Measurements from ENCODE around the gene WNT7A. TPM values are rescaled to one million over a fixed set of nuclear protein-coding genes. Genes with fewer than 3 reads are reported as not detected.

WNT7A gene
- total RNA-seq, 1 experiment from 2014 or later: not detected

DNA sequence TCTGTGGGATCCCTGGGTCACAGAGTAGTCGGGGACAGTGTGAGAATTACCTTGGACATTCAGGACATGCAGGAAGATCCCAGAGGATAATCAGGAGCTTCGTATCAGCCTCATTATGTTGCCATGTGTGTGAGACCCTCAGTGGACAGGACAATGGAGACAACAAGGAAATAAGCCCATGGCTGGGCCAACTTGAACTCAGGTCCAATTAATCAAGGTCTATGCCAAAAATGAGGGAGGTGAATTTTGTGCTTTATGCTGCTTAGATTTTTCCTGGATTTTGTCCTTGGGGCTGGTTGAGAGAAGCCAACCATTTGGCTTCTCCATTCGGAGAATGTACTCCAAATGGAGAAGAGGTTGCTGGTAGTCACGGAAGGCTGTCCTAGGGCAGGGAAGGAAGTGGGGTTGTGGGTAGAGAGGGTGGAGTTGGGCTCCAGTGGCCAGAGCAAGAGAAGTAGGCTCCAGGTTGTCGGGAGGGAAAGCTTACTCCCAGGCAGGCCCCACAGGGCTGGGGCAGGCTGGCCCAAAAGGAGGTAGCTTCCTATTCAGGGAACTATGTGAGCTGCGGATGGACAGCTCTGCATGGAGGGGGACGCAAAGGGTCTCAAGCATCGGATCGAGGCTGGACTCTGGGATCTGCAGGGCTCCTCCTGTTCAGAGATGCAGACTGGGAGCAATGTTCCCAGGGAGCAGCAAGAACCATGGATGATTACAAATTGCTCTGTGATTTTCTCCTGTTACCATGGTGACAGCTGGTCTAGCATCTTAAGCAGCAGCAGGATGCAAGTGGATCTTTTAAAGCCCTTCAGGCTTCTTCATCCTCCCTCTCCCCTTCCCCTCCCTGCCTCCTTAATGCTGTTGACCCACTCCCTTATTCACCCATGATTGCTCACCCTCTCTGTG is 91.1 kb downstream of the WNT7A start:
- H3K79me1 ChIP-seq (ENCODE audit: insufficient read depth, low read depth, low read length, poor library complexity, severe bottlenecking): no peaks in the 10 kb centered on the region
- H2BK5ac ChIP-seq (ENCODE audit: insufficient read length, low read length): no peak overlapping the region
- no peak overlapping the region for H3K9ac ChIP-seq (ENCODE audit: extremely low read depth, insufficient read length, low read length)
- no CpG with 5 or more reads among the region's 9 CpGs for WGBS (ENCODE audit: extremely low coverage, insufficient read length, low lambda C conversion rate)
- no peaks in the 10 kb centered on the region for H4K20me1 ChIP-seq (ENCODE audit: control insufficient read depth, insufficient read depth, insufficient read length)
- H3K9me3 ChIP-seq (ENCODE audit: control insufficient read depth, low read depth, low read length): no peaks in the 10 kb centered on the region
- no peak overlapping the region for H2AFZ ChIP-seq (ENCODE audit: low read length)
- H3K79me2 ChIP-seq (ENCODE audit: insufficient read depth, low read length): no peaks in the 10 kb centered on the region
- H4K8ac ChIP-seq (replicated peaks; ENCODE audit: insufficient read length, low read depth, low read length): no peak overlapping the region
- no peak overlapping the region for H3K18ac ChIP-seq (ENCODE audit: insufficient read length, low read depth, low read length)
- H3K27ac Mint-ChIP-seq: no peak overlapping the region
- TF ChIP-seq, protein P1, sequence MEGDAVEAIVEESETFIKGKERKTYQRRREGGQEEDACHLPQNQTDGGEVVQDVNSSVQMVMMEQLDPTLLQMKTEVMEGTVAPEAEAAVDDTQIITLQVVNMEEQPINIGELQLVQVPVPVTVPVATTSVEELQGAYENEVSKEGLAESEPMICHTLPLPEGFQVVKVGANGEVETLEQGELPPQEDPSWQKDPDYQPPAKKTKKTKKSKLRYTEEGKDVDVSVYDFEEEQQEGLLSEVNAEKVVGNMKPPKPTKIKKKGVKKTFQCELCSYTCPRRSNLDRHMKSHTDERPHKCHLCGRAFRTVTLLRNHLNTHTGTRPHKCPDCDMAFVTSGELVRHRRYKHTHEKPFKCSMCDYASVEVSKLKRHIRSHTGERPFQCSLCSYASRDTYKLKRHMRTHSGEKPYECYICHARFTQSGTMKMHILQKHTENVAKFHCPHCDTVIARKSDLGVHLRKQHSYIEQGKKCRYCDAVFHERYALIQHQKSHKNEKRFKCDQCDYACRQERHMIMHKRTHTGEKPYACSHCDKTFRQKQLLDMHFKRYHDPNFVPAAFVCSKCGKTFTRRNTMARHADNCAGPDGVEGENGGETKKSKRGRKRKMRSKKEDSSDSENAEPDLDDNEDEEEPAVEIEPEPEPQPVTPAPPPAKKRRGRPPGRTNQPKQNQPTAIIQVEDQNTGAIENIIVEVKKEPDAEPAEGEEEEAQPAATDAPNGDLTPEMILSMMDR (conservative IDR thresholded peaks at IDR 0.05): no peak
- H3K27ac ChIP-seq (ENCODE audit: insufficient read length, low read depth, low read length): no peak overlapping the region
- H2BK120ac ChIP-seq (ENCODE audit: low read depth, low read length, poor library complexity, severe bottlenecking): no peak overlapping the region
- H4K91ac ChIP-seq (ENCODE audit: insufficient read length, low read depth, low read length): no peak overlapping the region
- H3K36me3 Mint-ChIP-seq (ENCODE audit: insufficient read depth in 1 of 3, low read depth in 3 of 3): no peaks in the 10 kb centered on the region
- no peaks in the 10 kb centered on the region; a peak in 1 of 5 replicates for H3K9me3 Mint-ChIP-seq
- no peaks in the 10 kb centered on the region for H3K23me2 ChIP-seq (ENCODE audit: insufficient read length, low read depth, low read length, poor library complexity, severe bottlenecking)
- no peak overlapping the region for H2BK15ac ChIP-seq (ENCODE audit: low read depth, low read length)
- no peak for DNase-seq
- no peak overlapping the region for H2BK20ac ChIP-seq (ENCODE audit: low read depth, low read length, poor library complexity, severe bottlenecking)
- peaks cover 30 to 51% of the 10 kb centered on the region in 2 experiments for H3K4me1 Mint-ChIP-seq
- no peak overlapping the region for H3K4me3 Mint-ChIP-seq
- H3T11ph ChIP-seq (ENCODE audit: low read length): no peak overlapping the region
- H4K5ac ChIP-seq (ENCODE audit: insufficient read length, low read depth, low read length): no peak overlapping the region
- H3K4me1 ChIP-seq (ENCODE audit: insufficient read depth, low read length): peaks cover 2% of the 10 kb centered on the region; the same call in 1 of the 2 replicates
- no peak overlapping the region for H3K56ac ChIP-seq (ENCODE audit: insufficient read length, low read depth, low read length)
- H3K4me2 ChIP-seq (ENCODE audit: insufficient read depth, insufficient read length, low read length): no peak overlapping the region
- H3K14ac ChIP-seq (ENCODE audit: insufficient read depth, low read length): no peak overlapping the region
- H3K27me3 Mint-ChIP-seq (ENCODE audit: low read depth): peaks cover 21% of the 10 kb centered on the region
- H2BK12ac ChIP-seq (ENCODE audit: insufficient read length, low read depth, low read length): no peak overlapping the region
- H3K4ac ChIP-seq (ENCODE audit: low read depth, low read length): no peak overlapping the region
- H3K23ac ChIP-seq (ENCODE audit: insufficient read length, low read depth, low read length): no peak overlapping the region
- no peak overlapping the region for H2AK5ac ChIP-seq (ENCODE audit: insufficient read length, low read length)
- no peaks in the 10 kb centered on the region for H3K27me3 ChIP-seq (ENCODE audit: insufficient read depth, low read length)

All from H9 (cell line).